IPS-11a (cell line): Measurements from ENCODE around the gene ARL10.
A peak's percentile ranks its signal among the peaks of the same experiment; 100 is the strongest.

Experiments used
- H3K4me3 ChIP-seq: one replicate; pipeline ENCODE4 v1.5.1; 2013; ENCODE audit warnings: low read depth, low read length, control low read depth

Gene ARL10, protein sequence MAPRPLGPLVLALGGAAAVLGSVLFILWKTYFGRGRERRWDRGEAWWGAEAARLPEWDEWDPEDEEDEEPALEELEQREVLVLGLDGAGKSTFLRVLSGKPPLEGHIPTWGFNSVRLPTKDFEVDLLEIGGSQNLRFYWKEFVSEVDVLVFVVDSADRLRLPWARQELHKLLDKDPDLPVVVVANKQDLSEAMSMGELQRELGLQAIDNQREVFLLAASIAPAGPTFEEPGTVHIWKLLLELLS

DNA sequence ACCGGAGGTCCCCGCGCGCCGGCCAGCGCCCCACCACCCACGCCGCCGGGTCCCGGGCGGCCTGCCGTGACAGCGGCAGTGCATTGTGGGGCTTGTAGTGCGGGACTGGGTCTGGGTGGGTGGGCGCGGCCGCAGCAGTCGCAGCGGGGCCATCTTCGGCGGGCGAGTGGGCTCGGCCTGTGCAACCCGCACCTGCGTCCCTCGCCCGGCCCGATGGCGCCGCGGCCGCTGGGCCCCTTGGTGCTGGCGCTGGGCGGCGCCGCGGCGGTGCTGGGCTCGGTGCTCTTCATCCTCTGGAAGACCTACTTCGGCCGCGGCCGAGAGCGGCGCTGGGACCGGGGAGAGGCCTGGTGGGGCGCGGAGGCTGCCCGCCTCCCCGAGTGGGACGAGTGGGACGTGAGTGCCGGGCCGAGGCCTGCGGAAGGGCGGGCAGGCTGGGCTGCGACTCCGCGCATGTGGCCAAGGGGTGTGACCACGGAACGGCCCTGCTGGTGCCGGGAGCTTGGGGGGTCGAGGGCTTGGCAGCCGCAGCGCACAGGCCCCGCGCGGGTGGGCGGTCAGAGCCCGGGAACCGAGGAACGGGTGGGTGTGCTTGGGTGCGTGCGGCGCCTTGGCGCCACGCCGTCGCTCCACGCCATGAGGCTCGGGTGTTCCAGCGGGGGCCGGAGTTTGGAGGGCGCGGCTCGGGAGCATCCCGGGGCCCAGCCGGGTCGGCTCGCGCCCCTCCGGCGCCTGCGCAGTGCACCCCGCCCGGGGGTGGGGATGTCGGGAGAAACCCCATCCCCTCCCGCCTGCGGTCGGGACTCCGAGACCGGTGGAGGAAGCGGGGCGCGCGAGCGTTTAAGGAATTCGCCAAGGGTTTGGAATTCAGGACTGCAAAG, at the start of gene ARL10:
Gene ARL10 (plus strand): TSS at position 137 of the 881 bp plus-strand sequence. CDS start 77 bp downstream, at position 214.
- H3K4me3 ChIP-seq, result peak within 1 kb of the TSS; percentile 65

DNA sequence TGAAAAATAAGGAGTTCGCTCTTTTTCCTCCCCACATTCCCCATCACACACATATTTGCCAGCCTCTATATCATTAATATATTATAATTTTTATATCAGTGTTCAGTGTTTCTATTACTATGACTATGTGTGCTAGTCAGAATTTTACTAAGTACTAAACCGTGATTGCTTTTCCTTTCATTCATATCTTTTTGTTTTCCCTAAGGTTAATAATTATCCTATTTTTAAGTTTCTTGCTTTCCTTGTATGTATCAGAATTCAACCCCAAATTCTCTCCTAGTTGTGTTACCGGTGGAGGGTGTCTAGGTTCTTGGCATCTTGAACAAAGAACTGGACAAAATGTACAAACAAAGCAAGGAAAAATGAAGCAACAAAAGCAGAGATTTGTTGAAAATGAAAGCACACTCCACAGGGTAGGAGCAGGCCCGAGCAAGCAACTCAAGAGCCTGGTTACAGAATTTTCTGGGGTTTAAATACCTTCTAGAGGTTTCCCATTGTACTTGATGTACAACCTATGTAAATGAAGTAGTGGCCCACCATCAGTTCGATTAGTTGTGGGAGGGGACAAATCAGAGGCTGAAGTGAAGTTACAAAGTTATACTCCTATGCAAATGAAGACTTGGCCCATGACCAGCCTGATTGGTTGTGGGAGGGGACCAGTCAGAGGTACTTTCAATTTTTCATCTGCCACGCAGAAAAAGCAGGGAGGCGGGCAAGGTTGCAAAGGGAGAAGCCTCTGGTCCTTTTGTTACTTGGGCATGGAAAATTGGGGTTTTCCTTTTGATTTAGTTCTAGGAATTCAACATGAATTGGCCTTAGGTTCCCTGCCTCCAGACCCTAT, 47.5 kb upstream of the ARL10 start:
- H3K4me3 ChIP-seq, result no peak overlapping the region

DNA sequence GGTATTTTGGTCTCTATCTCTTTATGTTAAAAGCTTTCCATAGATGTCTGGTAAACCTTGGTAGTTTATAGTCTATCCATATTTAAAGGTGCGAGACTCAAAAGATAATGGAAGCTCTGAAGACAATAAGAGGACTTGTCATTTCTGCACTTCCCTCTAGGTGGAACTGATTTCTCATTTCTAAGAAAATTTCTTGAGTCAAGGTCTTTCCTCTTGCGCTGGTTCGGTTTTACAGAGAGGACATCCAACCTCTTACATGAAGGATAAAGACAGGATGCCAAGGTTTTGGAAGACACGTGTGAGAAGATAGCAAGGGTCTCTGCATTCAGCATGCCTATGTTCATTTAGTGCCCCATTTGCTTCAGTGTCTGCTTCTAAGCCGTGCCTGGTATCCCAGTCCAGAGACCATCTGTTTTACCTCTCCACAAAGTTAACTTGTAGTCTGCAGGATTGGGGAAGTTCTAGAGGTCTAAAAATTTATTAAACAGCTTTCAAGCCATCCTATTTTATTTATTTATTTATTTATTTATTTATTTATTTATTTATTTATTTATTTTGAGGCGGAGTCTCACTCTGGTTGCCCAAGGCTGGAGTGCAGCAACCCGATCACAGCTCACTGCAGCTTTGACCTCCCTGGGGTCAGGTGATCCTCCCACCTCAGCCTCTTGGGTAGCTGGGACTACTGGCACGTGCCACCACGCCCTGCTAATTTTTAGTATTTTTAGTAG, 45.3 kb upstream of the ARL10 start:
- H3K4me3 ChIP-seq, result no peak overlapping the region

DNA sequence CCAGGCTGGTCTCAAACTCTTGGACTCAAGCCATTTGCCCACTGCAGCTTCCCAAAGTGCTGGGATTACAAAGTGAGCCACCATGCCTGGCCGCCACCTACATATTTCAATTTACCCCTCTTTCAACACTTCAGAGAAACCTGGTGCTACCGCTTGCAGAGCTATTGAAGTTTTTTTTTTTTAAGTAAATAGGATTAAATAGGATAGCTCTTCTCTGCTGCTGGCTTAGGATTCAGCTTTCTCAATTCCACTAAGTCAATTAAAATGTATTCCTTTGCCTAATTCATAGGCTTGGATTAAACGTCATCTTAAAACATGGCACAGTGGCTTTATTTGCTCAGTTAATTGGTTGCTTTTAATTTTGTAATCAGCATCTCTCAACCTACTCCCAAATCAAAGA, 44.7 kb upstream of the ARL10 start:
- H3K4me3 ChIP-seq, result no peak overlapping the region

DNA sequence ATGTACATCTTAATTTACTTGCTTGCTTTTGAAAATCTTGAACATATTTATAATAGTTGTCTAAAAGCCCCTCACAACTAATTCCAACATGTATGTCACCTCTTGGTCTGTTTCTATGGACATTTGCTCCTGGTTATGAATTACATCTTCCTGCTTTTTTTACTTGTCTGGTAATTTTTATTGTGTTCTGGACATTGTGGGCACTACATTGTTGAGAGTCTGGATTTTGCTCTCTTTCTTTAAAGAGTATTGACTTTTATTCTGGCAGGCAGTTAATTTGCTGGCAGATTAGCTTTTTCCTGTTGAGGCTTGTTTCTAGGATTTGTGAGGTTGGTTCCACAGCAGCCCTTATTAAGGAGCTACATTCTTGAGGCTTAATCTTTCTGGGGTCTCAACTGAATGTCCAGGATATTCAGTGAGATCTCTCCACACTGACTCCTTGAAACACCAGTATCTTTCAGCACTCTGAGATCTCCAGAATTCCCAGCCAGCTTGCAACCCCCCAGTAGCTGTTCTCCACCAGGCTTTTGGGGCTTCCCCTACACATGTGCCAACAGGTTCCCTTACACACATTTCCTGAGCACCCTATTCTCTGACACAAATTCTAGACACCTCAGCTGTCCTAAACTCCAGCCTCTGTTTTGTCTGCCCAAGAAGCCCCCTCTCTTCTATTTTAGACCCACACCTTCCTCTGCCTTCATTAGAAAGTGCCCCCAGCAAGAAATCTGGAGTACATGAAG, 31.1 kb upstream of the ARL10 start:
- H3K4me3 ChIP-seq, result no peak overlapping the region

DNA sequence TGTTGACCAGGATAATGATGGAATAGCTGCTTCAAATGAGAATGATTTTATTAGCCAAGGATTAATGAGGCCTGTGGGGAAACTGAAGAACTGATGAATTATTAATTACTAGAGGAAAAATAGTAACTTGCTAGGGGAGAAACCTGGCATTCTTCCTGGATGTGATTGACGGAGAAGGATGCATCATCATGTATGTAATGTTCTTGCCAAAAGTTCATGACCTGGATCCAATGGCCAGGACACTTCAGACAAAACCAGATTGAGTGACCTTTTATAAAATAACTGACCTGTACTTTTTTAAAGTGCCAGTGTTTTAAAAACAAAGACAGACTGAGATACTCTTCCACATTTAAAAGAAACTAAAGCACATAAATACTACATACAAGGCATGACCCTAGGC, 27.4 kb upstream of the ARL10 start:
- no peak overlapping the region for H3K4me3 ChIP-seq

DNA sequence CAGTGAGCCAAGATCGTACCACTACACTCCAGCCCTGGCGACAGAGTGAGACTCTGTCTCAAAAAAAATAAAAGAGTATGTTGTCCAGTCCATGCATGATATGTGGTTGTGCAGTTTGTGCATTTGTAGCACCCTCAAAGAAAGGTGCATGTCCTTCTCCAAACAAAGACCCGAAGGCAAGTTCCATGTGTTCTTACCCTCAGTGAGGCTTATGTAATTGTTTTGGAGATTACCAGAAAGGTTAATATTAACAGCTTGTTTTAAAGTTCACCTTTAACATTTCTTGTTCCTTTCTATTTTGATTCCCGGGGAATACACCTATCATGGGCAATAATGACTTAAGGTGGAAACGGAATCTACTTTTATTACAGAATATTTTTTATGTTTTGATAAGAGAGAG, 26.0 kb upstream of the ARL10 start:
- H3K4me3 ChIP-seq, result no peak overlapping the region

DNA sequence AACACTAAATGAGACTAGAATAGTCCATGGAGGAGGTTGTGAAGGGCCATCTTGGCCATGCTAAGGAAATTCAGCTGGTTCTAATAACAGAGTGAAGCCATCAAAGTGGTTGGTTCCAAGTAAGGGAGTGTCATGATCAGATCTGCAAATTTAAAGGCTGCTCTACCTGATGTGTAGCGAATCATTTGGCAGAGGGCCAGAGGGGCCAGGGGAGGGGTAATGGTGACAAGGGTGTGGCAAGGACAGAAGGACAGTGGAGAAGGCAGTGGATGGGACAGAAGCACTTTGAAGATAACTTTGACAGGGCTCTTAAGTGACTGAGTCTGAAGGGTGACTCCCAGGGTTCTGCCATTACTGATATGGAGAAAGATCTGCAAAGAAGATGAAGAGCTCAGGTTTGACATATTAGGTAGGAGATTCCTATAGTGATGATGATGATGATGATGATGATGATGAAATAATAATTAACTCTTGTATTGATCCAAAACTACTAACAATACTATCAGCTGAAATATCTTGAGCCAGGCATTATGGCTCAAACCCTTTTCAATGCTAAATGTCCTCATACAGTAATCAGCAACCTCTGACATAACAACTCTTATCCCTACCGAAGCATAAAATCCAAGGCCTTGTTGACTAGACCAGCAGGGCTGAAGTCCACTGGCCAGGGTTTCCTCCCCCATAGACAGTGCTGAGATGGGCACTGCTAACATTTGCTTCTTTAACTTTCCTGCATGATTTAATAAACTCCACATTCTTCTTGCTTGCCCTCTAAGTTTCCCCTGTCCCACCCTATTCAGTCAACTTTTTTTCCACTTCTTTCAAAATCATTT, 23.7 kb upstream of the ARL10 start:
- no peak overlapping the region for H3K4me3 ChIP-seq

DNA sequence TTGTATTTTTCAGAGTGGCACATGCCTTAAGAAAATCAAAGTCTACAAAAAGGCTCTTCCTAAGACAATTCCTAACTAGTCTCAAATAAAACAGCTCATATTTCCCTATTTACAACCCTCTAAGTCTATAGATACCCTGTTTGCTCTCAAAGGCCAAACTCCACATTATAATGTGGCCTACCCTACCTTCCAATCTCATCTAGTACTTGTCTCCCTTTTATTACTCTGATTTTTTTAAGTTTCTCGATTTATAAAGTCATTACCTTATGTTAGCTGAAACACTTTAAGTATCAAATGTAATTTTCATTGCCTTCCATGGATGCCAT, 23.2 kb upstream of the ARL10 start:
- H3K4me3 ChIP-seq, result no peak overlapping the region

DNA sequence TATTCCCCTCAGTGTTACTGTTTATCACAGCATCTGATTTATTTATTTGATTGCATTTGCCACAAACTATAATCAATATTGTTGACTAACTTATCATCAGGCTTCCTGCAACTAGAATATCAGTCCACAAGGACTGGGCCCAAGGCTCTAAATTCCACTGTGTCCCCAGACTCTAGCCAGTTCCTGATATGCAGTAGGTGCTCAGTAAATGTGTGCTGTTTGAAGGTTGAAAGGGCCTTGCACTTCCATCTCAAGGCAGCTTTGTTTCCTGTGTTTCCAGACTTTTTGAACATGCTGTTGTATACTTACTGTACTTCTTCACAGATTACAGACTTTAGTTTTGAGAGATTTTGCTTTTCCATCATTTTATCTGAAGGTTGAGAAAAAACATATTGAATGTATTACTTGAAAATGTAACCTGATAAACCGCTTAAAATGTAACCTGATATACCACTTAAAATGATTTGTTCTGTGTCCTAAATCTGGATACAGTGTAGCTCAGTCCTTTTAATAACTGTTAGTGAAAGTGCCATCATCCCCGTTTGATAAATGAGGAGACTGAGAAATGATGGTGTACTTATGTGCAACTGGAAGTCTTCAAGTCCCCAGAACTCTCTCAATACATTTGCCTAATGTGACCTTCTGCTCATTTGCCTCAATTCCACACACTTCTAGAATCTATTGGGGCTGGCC, 22.4 kb upstream of the ARL10 start:
- no peak overlapping the region for H3K4me3 ChIP-seq

DNA sequence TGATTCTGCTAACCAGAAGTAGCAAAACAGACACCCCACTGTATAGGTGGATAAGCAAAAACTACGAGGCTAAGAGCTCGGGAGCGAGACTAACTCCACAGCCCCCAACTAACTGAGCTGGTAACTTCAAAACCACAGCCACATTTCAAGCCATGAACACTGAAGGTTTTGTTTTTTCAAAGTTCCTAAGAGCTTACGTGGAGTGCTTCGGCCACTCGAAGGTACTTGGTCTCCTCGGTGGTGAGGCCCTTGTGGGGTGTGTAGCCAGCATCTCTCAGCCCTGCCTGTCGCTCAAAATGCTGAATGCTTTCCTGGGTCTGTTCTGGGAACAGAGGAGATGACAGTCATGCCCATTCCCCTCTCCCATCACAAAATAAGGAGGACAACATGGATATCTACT, 14.9 kb upstream of the ARL10 start:
- no peak overlapping the region for H3K4me3 ChIP-seq

DNA sequence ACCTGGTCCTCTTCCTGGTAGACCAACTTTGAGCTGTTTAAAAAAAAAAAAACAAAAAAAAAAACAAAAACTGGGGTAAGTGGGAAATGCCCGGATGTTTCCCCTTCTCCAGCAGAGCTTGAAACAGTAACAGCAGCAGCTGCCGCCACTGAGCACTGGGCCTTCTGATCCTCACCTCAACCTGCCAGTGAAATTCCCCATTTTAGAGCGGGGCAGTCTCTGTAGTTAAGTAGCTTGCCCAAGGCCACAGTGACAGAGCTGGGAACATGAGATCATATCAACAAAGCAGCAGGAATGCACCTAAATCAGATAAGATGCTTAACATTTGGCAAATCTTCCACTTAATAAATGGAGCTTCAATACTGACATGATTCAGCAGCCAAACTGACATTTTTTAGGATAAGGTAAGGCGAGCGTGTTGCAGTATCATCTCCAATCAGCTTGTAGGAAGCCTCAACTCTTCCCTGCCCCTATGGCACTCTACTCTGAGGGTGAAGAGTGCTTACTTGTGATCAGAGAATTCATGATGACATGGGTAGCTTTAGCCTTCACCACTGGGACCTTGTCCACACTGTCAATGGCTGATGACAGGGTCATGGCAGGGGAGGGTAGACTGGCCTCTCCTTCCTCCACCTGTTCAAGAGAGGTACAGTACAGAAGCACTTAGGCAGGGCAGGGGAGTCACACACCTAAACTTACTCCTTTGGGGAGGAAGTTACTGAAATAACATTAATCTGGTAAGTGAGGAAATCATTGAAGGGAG, 13.0 kb upstream of the ARL10 start:
- no peak overlapping the region for H3K4me3 ChIP-seq

DNA sequence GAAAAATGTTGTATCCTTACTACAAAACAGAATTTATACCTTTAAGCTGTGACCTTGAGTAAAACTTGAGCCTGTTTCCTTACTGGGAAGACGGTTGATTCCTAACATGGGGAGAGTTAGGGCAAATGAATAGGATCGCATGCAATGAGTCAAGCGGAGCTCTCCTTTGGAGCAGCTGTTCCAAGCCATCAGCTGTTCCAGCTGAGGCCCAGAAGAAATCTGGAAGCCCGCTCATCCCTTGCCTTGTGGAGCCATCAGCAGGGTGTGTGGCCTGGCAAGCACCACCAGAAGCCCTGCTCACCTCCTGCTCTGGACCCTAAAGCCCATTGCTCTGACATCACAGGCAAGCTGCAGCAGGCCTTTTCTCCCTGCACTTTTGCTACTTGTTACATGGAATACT, 11.8 kb upstream of the ARL10 start:
- H3K4me3 ChIP-seq, result no peak overlapping the region

DNA sequence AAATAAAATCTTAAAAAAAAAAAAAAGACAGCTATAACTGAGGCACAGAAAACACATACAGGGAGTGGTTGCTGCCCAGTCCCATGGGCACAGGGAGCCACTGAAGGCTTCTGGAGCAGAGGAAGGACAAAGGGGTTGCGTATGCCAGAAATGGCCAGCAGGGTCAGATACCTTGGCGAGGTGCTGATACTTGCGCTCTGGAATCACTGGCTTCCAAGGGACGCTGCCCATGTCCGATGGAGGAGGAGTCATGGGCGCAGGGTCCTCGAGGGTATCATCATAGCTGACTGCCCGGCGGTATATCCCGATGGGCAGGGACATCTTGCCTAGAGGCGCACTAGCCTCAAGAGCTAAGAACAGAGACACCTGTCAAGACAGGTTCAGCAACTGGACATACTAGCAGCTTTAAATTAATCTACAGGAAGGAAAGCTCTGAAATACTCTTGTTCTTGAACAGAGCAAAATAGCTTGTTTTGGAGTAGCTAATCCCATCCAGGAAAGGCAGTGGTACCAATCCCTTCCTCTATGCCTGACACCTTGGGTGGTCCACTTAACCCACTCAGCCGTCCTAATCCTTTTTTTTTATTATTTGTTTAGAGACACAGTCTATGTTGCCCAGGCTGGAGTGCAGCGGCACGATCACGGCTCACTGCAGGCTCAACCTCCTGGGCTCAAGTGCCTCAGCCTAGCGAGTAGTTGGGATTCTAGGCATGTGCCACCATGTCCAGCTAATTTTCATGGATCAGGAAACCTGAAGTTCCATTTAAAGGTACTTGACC, 9.7 kb upstream of the ARL10 start:
- no peak overlapping the region for H3K4me3 ChIP-seq

DNA sequence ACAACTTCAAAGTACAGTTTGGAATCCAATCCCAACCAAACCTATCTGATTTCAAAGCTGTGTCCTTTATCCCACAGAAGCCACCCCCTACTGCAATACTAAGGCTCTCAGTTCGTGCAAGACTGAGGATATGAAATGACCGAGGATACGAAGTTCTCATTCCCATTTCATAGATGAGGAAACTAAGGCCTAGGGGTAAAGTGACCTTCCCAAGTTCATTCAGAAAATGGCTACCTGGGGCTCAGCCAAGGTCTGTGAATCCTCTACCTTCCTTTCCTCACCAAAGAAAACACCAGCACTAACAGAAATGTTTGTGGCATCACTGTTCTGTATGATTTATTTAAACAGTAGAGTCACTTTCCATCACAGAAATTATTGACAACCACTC, 9.1 kb upstream of the ARL10 start:
- H3K4me3 ChIP-seq, result no peak overlapping the region

DNA sequence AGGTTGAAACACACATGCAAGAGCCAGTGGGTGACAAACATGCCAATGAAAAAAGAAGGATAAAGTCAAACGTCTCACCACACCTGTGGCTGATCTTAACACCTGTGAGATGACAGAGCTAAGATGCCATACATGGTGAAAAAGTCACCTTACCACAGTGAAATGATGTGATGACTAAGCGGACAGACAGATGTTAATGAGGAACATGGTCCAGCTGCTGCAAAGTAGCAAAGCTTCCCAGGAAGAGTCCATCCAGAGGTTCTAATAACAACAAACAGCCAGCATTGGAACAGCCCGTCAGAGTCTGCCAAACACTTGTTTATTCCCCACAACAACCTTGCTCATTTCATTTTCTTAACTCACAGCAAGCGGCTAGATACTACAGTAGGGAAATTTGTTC, 5.6 kb upstream of the ARL10 start:
- H3K4me3 ChIP-seq, result no peak overlapping the region

DNA sequence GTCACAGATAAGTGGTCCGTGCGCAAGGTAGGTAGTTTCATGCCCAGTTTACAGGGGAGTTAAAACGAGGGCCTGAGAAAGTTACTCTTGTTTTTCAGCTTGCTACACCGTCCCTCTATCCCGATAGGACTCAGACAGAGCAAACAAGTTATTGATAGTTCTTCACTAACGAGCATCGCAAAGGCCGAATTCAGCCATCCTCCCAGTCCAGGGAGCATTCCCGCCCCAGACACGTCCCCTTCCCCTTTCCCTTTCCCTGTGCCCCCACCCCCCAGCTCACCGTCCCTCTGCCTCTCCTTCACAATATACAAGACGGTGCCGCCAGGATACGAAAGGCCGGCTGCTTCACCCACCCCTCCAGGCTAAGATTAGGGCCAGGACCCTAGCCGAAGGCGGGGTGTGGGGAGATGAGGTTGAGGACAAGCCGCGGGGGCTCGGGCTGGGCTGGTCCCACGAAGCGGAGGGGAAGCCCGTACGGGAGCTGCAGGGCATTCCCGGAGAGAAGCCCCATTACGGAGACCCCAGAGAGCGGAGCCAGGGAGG, 4.3 kb upstream of the ARL10 start:
- H3K4me3 ChIP-seq, result peak overlapping the region; percentile 91
